ENCODE data around the gene PRPF31. TPM values are rescaled to one million over a fixed set of nuclear protein-coding genes. Genes with fewer than 3 reads are reported as not detected.

The PRPF31 gene
- total and polyA plus RNA-seq, 2 of the 4 experiments (the other 2 are of a cell fraction), result 65.4 to 66.1 TPM

- Histone ChIP-seq H4K8ac (ENCODE audit: low read depth in 2 of 2, low read length in 2 of 2) (no peak overlapping the region), H3K14ac (replicated peaks; ENCODE audit: low read depth, low read length) (no peak overlapping the region), H2BK120ac (ENCODE audit: low read depth, low read length) (no peak overlapping the region), H3K18ac (ENCODE audit: low read depth, low read length) (no peak overlapping the region), H3K79me1 (ENCODE audit: low read depth in 1 of 2, low read length in 2 of 2) (no peaks in the 10 kb centered on the region; a peak in 1 of 4 replicates), H3K23ac (ENCODE audit: low read depth, low read length) (no peak overlapping the region), H3K4ac (ENCODE audit: low read depth, low read length) (no peak overlapping the region), H2BK5ac (ENCODE audit: low read depth, low read length, poor library complexity, severe bottlenecking) (no peak overlapping the region), H2BK15ac (ENCODE audit: low read depth, low read length) (no peak overlapping the region), H3K4me1 (ENCODE audit: control insufficient read depth, insufficient read depth, low read length) (no peaks in the 10 kb centered on the region), H2AK5ac (ENCODE audit: low read depth, low read length) (no peak overlapping the region), H3K4me2 (ENCODE audit: low read depth, low read length) (no peak overlapping the region), H4K20me1 (ENCODE audit: insufficient read depth, low read length) (no peaks in the 10 kb centered on the region), H2AFZ (replicated peaks; ENCODE audit: low read length, poor library complexity) (no peak overlapping the region), H4K5ac (ENCODE audit: low read depth, low read length) (no peak overlapping the region), H3K4me3 (ENCODE audit: insufficient read depth, low read depth, low read length) (no peak overlapping the region), H3K9me1 (ENCODE audit: insufficient read depth, low read length) (no peaks in the 10 kb centered on the region), H3K27ac (ENCODE audit: insufficient read depth, low read length) (no peak overlapping the region), H4K91ac (ENCODE audit: insufficient read depth, low read depth, low read length) (no peak overlapping the region), H3K27me3 (ENCODE audit: control insufficient read depth, insufficient read depth, low read length) (no peaks in the 10 kb centered on the region), H3K36me3 (ENCODE audit: control insufficient read depth, insufficient read depth, low read length) (peaks cover 75% of the 10 kb centered on the region), H3K56ac (ENCODE audit: extremely low read depth, insufficient read depth, low read length) (no peak overlapping the region), H3K9me3 (ENCODE audit: control insufficient read depth, insufficient read depth, low read length) (no peaks in the 10 kb centered on the region), H3K9ac (ENCODE audit: low read depth, low read length) (no peak overlapping the region), H2AK9ac (replicated peaks; ENCODE audit: low read depth, low read length, poor library complexity) (no peak overlapping the region), H2BK20ac (ENCODE audit: low read depth, low read length) (no peak overlapping the region)
- CTCF ChIA-PET, result no interaction called here
- in situ Hi-C loops (cut with MboI; ENCODE audit: low sequenced_read_pairs) (loop anchor here (25.0 kb wide), 1 partner anchor 1537 kb away; the partner anchor contains the start of gene U2AF2), dilution Hi-C loops (cut with HindIII; ENCODE audit: low sequenced_read_pairs, unreplicated experiment) (no loop called here), intact Hi-C loops (cut with micrococcal nuclease) (no loop called here)
- no TSS peak for BruUV-seq (replicated peaks)
- ATAC-seq (ENCODE audit: low read depth) (no peak), DNase-seq (no peak)
- 94% methylated on average over 3 of the region's 9 CpGs; no CpG with 5 or more reads in 1 of the 2 experiments for WGBS, 2 experiments (ENCODE audit: extremely low coverage in 2 of 2, insufficient read length in 1 of 2)
- POLR2A ChIA-PET (ENCODE audit: unreplicated experiment), result no interaction called here
- TF ChIP-seq CHD1 (IDR thresholded peaks at IDR 0.05; ENCODE audit: low read depth, low read length) (no peak), RFX5 (IDR thresholded peaks at IDR 0.05; ENCODE audit: low read depth, low read length) (no peak), CTCF (conservative IDR thresholded peaks at IDR 0.05; ENCODE audit: low read depth, low read length) (no peak), FOS (IDR thresholded peaks at IDR 0.05; ENCODE audit: low read depth, low read length) (no peak), POLR2A (IDR thresholded peaks at IDR 0.05; ENCODE audit: low read depth, low read length) (no peak), SMC3 (IDR thresholded peaks at IDR 0.05; ENCODE audit: low read depth, low read length) (no peak)
Measured at GRCh38 chr19:54125713-54126112, 10.2 kb downstream of the PRPF31 start.
